ENCODE results near the gene TSC22D2.

The TSC22D2 gene

DNA sequence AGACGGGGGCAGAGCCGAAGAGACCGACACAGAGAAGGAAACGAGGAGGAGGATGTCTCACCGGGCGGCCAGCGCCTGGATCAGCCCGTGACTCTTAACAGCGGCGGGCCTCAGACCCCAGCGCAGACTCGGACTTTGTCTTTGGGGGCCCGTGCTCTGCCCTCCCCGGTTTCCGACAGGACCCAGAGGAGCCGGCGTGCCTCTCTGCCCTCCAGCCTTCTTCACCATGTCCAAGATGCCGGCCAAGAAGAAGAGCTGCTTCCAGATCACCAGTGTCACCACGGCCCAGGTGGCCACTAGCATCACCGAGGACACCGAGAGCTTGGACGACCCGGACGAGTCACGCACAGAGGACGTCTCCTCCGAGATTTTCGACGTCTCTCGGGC is 1.0 kb downstream of the TSC22D2 start:
- H3K9me3 ChIP-seq (ENCODE audit: insufficient read depth, low read depth, low read length), result no peaks in the 10 kb centered on the region
- peak overlapping the region; percentile 82 for H3K9ac ChIP-seq (ENCODE audit: low read depth, low read length, poor library complexity, severe bottlenecking)
- H3K36me3 ChIP-seq (ENCODE audit: insufficient read depth, low read length), result no peaks in the 10 kb centered on the region
- H2AFZ ChIP-seq (ENCODE audit: low read length), result peak overlapping the region; percentile 88; the same call in 1 of the 2 replicates
- peaks cover 51% of the 10 kb centered on the region for H3K79me2 ChIP-seq (ENCODE audit: insufficient read depth, low read length)
- no peaks in the 10 kb centered on the region for H3K27me3 ChIP-seq (ENCODE audit: insufficient read depth, low read length, poor library complexity, severe bottlenecking)
- peaks cover 54% of the 10 kb centered on the region for H4K20me1 ChIP-seq (ENCODE audit: insufficient read depth, low read length, poor library complexity, severe bottlenecking)
- TF ChIP-seq, protein P1, sequence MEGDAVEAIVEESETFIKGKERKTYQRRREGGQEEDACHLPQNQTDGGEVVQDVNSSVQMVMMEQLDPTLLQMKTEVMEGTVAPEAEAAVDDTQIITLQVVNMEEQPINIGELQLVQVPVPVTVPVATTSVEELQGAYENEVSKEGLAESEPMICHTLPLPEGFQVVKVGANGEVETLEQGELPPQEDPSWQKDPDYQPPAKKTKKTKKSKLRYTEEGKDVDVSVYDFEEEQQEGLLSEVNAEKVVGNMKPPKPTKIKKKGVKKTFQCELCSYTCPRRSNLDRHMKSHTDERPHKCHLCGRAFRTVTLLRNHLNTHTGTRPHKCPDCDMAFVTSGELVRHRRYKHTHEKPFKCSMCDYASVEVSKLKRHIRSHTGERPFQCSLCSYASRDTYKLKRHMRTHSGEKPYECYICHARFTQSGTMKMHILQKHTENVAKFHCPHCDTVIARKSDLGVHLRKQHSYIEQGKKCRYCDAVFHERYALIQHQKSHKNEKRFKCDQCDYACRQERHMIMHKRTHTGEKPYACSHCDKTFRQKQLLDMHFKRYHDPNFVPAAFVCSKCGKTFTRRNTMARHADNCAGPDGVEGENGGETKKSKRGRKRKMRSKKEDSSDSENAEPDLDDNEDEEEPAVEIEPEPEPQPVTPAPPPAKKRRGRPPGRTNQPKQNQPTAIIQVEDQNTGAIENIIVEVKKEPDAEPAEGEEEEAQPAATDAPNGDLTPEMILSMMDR (conservative IDR thresholded peaks at IDR 0.05; ENCODE audit: low read length), result no peak
- TF ChIP-seq EZH2phosphoT487 (IDR thresholded peaks at IDR 0.05; ENCODE audit: borderline replicate concordance), result no peak
- peaks cover 10% of the 10 kb centered on the region for H3F3A ChIP-seq (ENCODE audit: low read depth)
- peak overlapping the region; percentile 86 for H3K4me3 ChIP-seq (ENCODE audit: low read length, poor library complexity, severe bottlenecking)
- H3K9me2 ChIP-seq (replicated peaks; ENCODE audit: low read depth, low read length), result no peaks in the 10 kb centered on the region
- peaks cover 35% of the 10 kb centered on the region for H3K4me1 ChIP-seq (ENCODE audit: insufficient read depth, low read length, poor library complexity, severe bottlenecking)
- H3K4me2 ChIP-seq (ENCODE audit: low read depth, low read length, poor library complexity, severe bottlenecking), result peak overlapping the region; percentile 93

DNA sequence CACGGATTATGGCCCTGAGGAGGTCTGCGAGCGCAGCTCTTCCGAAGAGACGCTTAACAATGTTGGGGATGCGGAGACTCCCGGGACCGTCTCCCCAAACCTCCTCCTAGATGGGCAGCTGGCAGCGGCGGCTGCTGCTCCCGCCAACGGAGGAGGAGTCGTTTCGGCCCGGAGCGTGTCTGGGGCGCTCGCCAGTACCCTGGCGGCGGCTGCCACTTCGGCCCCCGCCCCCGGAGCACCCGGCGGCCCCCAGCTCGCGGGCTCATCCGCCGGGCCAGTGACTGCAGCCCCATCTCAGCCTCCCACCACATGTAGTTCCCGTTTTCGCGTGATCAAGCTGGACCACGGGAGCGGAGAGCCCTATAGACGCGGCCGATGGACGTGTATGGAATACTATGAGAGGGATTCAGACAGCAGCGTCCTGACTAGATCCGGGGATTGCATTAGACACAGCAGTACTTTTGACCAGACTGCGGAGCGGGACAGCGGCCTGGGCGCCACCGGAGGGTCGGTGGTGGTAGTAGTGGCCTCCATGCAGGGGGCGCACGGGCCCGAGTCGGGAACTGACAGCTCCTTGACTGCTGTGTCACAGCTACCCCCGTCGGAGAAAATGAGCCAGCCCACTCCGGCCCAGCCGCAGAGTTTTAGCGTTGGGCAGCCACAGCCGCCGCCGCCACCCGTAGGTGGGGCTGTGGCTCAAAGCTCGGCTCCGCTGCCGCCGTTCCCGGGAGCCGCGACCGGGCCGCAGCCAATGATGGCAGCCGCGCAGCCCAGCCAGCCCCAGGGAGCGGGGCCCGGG is 1.6 kb downstream of the TSC22D2 start:
- Histone ChIP-seq H3K4me3 (ENCODE audit: low read length, poor library complexity, severe bottlenecking) (peak overlapping the region; percentile 86), H2AFZ (ENCODE audit: low read length) (no peak overlapping the region), H3K9ac (ENCODE audit: low read depth, low read length, poor library complexity, severe bottlenecking) (peak overlapping the region; percentile 82), H3K27me3 (ENCODE audit: insufficient read depth, low read length, poor library complexity, severe bottlenecking) (no peaks in the 10 kb centered on the region), H3K4me1 (ENCODE audit: insufficient read depth, low read length, poor library complexity, severe bottlenecking) (peaks cover 41% of the 10 kb centered on the region), H3K79me2 (ENCODE audit: insufficient read depth, low read length) (peaks cover 57% of the 10 kb centered on the region), H3K36me3 (ENCODE audit: insufficient read depth, low read length) (no peaks in the 10 kb centered on the region), H4K20me1 (ENCODE audit: insufficient read depth, low read length, poor library complexity, severe bottlenecking) (peaks cover 60% of the 10 kb centered on the region), H3K9me2 (replicated peaks; ENCODE audit: low read depth, low read length) (no peaks in the 10 kb centered on the region), H3F3A (ENCODE audit: low read depth) (peaks cover 10% of the 10 kb centered on the region), H3K4me2 (ENCODE audit: low read depth, low read length, poor library complexity, severe bottlenecking) (peak overlapping the region; percentile 93), H3K9me3 (ENCODE audit: insufficient read depth, low read depth, low read length) (no peaks in the 10 kb centered on the region)
- TF ChIP-seq EZH2phosphoT487 (IDR thresholded peaks at IDR 0.05; ENCODE audit: borderline replicate concordance), result no peak
- TF ChIP-seq, protein P1 (conservative IDR thresholded peaks at IDR 0.05; ENCODE audit: low read length), result peak; percentile 59

DNA sequence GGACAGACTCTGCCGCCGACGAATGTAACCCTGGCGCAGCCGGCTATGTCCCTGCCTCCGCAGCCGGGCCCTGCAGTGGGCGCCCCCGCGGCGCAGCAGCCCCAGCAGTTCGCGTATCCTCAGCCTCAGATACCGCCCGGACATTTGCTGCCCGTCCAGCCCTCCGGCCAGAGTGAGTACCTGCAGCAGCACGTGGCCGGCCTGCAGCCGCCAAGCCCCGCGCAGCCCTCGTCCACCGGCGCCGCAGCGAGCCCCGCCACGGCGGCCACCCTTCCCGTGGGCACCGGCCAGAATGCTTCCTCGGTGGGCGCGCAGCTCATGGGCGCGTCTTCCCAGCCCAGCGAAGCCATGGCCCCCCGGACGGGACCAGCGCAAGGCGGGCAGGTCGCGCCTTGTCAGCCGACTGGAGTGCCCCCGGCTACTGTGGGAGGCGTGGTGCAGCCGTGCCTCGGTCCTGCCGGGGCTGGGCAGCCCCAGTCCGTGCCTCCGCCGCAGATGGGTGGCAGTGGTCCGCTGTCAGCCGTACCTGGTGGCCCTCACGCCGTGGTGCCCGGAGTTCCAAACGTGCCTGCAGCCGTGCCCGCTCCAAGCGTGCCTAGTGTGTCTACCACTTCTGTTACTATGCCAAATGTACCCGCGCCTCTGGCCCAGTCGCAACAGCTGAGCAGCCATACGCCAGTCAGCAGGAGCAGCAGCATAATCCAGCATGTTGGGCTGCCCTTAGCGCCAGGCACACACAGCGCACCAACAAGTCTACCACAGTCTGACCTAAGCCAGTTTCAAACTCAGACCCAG is 2.4 kb downstream of the TSC22D2 start:
- Histone ChIP-seq H4K20me1 (ENCODE audit: insufficient read depth, low read length, poor library complexity, severe bottlenecking) (peaks cover 68% of the 10 kb centered on the region), H3K4me2 (ENCODE audit: low read depth, low read length, poor library complexity, severe bottlenecking) (peak overlapping the region; percentile 93), H3K4me3 (ENCODE audit: low read length, poor library complexity, severe bottlenecking) (peak overlapping the region; percentile 86), H3K36me3 (ENCODE audit: insufficient read depth, low read length) (no peaks in the 10 kb centered on the region), H3K9me3 (ENCODE audit: insufficient read depth, low read depth, low read length) (no peaks in the 10 kb centered on the region), H3K9me2 (replicated peaks; ENCODE audit: low read depth, low read length) (no peaks in the 10 kb centered on the region), H3K79me2 (ENCODE audit: insufficient read depth, low read length) (peaks cover 65% of the 10 kb centered on the region), H3F3A (ENCODE audit: low read depth) (peaks cover 10% of the 10 kb centered on the region), H3K4me1 (ENCODE audit: insufficient read depth, low read length, poor library complexity, severe bottlenecking) (peaks cover 49% of the 10 kb centered on the region), H3K27me3 (ENCODE audit: insufficient read depth, low read length, poor library complexity, severe bottlenecking) (no peaks in the 10 kb centered on the region), H2AFZ (ENCODE audit: low read length) (no peak overlapping the region), H3K9ac (ENCODE audit: low read depth, low read length, poor library complexity, severe bottlenecking) (peak overlapping the region; percentile 82)
- TF ChIP-seq, protein P1 (conservative IDR thresholded peaks at IDR 0.05; ENCODE audit: low read length), result no peak
- TF ChIP-seq EZH2phosphoT487 (IDR thresholded peaks at IDR 0.05; ENCODE audit: borderline replicate concordance), result no peak
